ENCODE results near the gene TJP2.
"Not testable (repeated sequence)": the region's sequence is repeated elsewhere in the genome, so short reads cannot be mapped to it uniquely, and the experiment has no call there.

The TJP2 gene

GRCh38 chr9:69292078-69292477, 118.0 kb downstream of the TJP2 start:
- no peak for DNase-seq (ENCODE audit: low read depth, low spot score)

GRCh38 chr9:69293156-69293555, 119.1 kb downstream of the TJP2 start:
- DNase-seq (ENCODE audit: low read depth, low spot score): no peak

DNA sequence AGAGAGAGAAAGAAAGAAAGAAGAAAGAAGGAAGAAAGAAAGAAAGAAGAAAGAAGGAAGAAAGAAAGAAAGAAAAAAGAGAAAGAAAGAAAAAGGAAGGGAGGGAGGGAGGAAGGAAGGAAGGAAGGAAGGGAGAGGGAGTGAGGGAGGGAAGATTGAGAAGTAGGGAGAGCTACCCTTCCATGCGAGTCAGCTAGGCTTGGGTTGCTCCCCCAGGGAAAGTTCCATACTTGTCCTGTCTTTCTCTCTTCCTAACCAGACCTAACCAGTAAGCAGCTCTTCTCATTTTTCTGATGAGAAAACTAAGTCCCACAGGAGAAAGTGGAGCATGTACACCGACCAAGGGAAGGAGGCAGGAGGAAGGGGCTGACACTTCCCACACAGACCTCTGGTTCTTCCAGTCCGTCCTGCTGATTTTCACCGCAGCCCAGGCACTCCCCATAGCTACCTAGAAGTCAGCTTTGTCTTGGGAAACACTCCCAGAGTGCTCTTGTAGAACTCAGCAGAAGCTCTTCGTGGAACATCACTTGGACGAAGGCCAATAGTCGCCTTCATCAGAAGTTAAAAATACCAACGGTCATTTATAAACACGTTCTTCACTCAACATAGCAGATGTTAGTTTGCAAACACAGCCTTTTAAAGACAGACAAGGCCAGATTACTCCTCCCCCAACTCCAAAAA, 121.9 kb downstream of the TJP2 start:
- no peak for DNase-seq (ENCODE audit: low read depth, low spot score)

GRCh38 chr9:69297300-69297980, 123.4 kb downstream of the TJP2 start:
- no peak for DNase-seq (ENCODE audit: low read depth, low spot score)

DNA sequence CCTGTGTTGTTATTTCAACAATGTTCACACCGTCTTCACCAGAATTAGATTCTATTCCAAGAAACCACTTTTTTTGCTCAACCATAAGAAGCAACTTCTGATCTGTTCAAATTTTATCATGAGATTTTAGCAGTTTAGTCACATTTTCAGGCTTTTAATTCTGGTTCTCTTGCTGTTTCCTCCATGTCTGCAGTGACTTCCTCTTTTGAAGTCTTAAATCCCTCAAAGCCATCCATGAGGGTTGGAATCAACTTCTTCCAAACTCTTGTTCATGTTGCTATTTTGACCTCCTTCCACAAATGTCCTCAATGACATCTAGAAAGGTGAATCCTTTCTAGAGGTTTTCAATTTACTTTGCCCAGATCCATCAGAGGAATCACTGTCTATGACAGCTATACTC, 125.2 kb downstream of the TJP2 start:
- DNase-seq (ENCODE audit: low read depth, low spot score): no peak

DNA sequence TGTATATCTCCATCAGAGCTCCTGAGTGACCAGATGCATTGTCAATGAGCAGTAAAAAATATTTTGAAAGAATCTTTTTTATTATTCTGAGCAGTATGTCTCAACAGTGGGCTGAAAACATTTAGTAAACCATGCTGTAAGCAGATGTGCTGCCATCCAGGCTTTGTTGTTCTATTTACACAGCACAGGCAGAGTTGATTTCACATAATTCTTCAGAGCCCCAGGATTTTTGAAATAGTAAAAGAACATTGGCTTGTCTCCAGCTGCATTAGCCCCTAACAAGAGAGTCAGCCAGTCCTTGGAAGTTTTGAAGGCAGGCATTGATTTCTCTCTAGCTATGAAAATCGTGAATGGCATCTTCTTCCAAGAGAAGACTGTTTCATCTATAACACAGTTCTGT, 125.7 kb downstream of the TJP2 start:
- no peak for DNase-seq (ENCODE audit: low read depth, low spot score)

GRCh38 chr9:69303331-69303730, 129.3 kb downstream of the TJP2 start:
- no peak for DNase-seq (ENCODE audit: low read depth, low spot score)

DNA sequence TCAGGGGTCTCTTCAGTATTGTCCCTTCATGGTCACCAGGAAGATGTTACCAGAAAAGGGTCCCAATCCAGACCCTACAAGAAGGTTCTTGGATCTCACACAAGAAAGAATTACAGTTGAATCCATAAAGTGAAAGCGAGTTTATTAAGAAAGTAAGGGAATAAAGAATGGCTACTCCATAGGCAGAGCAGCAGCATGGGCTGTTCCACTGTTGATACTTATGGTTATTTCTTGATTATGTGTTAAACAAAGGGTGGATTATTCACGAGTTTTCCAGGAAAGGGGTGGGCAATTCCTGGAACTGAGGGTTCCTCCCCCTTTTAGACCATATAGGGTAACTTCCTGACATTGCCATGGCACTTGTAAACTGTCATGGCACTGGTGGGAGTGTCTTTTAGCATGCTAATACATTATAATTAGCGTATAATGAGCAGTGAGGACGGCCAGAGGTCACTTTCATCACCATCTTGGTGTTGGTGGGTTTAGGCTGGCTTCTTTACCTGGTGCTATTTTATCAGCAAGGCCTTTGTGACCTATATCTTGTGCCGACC, 132.9 kb downstream of the TJP2 start:
- not testable (repeated sequence) for DNase-seq (ENCODE audit: low read depth, low spot score)

- peak; percentile 70 for DNase-seq (ENCODE audit: low read depth, low spot score)
Measured at GRCh38 chr9:69307446-69308205, 133.5 kb downstream of the TJP2 start.

- DNase-seq (ENCODE audit: low read depth, low spot score): peak; percentile 14
Measured at GRCh38 chr9:69308206-69308931, 134.3 kb downstream of the TJP2 start.

DNA sequence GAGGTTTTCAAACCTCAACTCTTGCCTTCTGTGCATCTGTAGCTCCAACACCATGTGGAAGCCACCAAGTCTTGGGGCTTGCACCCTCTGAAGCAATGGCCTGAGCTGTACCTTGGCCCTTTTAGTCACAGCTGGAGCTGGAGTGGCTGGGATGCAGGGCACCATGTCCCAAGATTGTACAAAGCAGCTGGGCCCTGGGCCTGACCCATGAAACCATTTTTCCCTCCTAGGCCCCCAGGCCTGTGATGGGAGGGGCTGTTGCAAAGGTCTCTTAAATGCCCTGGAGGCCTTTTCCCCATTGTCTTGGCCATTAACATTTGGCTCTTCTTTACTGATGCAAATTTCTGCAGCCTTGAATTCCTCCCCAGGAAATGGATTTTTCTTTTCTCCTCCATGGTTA, 139.1 kb downstream of the TJP2 start:
- peak; percentile 15 for DNase-seq (ENCODE audit: low read depth, low spot score)

GRCh38 chr9:69314547-69314946, 140.5 kb downstream of the TJP2 start:
- no peak for DNase-seq (ENCODE audit: low read depth, low spot score)

- DNase-seq (ENCODE audit: low read depth, low spot score): no peak
Measured at GRCh38 chr9:69317081-69317480, 143.0 kb downstream of the TJP2 start.

DNA sequence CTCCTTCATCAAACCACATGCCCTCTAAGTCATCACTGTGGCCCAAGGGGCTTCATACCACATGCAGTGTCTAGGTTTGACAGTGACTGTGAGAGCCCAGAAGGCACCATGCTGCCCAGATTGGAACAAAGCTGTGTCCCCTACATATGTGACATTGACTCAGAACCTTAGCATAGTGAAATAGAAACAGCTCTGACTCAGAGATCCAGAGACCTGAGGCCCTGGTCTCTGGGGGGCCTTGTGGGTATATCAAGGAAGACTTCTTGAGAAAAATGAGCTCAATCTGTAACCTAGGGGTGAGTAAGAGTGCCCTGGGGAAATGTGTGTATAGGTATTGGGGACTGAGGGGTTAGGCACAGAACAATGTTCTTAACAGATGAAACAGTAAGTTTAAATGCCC, 143.8 kb downstream of the TJP2 start:
- no peak for DNase-seq (ENCODE audit: low read depth, low spot score)

GRCh38 chr9:69319324-69320025, 145.4 kb downstream of the TJP2 start:
- DNase-seq (ENCODE audit: low read depth, low spot score): no peak

DNA sequence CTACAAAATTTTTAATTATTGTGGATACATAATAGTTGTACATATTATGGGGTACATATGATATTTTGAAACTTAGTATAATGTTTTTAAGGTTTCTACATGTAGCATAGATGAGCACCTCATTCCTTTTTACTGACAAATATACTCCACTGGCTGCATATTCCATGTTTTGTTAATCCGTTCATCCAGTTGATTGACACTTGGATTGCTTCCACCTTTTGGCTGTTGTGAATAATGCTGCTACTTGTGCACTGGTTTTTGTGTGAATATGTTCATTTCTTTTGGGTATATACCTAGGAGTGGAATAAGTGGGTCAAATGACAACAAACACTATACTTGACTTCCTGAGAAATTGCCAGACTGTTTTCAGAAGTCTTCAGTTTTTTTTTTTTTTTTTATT, 148.2 kb downstream of the TJP2 start:
- no peak for DNase-seq (ENCODE audit: low read depth, low spot score)

DNA sequence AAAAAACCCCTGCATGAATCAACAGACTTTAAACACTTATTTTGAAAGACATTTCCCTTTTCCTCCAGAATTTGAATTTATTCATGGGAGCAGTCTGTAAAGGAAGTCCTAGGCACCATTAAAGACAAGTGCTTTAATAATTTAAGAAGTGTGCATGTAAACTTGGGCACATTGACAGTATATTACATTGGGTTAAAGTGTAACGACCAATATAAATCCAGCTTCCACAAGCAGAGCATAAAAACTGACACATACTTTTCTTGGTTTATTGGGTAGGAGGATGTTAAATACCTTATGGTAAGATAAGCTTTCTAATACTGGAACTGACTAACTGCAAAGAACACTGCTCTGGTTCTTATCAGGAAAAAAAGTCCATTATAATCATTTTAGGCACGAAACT, 149.8 kb downstream of the TJP2 start:
- DNase-seq (ENCODE audit: low read depth, low spot score): no peak

All from ELF-1 (cell line).